T-cell (primary cell): ENCODE data around the gene CDC45. TPM values are rescaled to one million over a fixed set of nuclear protein-coding genes. Genes with fewer than 3 reads are reported as not detected.

Experiments
- ATAC-seq, 4 experiments: fragments of 200-7000 bp in 3 of 4; fragments of 150-1000 bp in 1 of 4; cut with Tn5 transposase; replicated peaks in 1 of 4; 1 replicate in 3 of 4; 2 replicates in 1 of 4; pipeline ENCODE4 v1.10.0; 2021; ENCODE audit warnings: moderate library complexity in 3 of 4, mild to moderate bottlenecking in 2 of 4, moderate number of reproducible peaks in 1 of 4
- CTCF ChIA-PET, 2 donors: fragments of 300-600 bp; sonication (Branson Sonifier 250); formaldehyde crosslinking; loops; one replicate each; lab custom pipeline; 2022; ENCODE audit warnings: antibody characterized with exemption in 2 of 2; lab: Charles Lee
- POLR2A ChIA-PET, 2 donors: fragments of 300-600 bp; sonication (Branson Sonifier 250); formaldehyde crosslinking; loops; one replicate each; lab custom pipeline; 2022; ENCODE audit warnings: antibody characterized with exemption in 2 of 2; lab: Charles Lee
- DNase-seq, 35 experiments: peaks; one replicate each; pipeline versions ENCODE4 v3.0.0 to v3.0.0-alpha.2; 2013 to 2023
- H3K27ac ChIP-seq: one replicate; pipeline ENCODE4 v1.5.1; 2013; ENCODE audit warnings: low read length
- H3K27me3 ChIP-seq, 2 experiments: replicated peaks in 1 of 2; 1 replicate in 1 of 2; 2 replicates in 1 of 2; pipeline versions ENCODE4 v1.6.1 to v1.7.0; 2013; ENCODE audit warnings: low read length in 1 of 2, mixed read lengths in 1 of 2; ENCODE audit not compliant: control insufficient read depth in 2 of 2, insufficient read depth in 2 of 2; ENCODE audit errors: extremely low read depth in 1 of 2
- H3K36me3 ChIP-seq, 2 donors: 1 replicate in 1 of 2; 2 replicates in 1 of 2; pipeline versions ENCODE4 v1.6.1 to v1.7.0; 2013; ENCODE audit warnings: low read length in 1 of 2; ENCODE audit not compliant: control insufficient read depth in 2 of 2, insufficient read depth in 1 of 2; ENCODE audit errors: extremely low read depth in 1 of 2
- H3K4me1 ChIP-seq, 2 experiments: 1 replicate in 1 of 2; 2 replicates in 1 of 2; pipeline versions ENCODE4 v1.6.1 to v1.7.0; 2013; ENCODE audit warnings: low read length in 2 of 2, mixed read lengths in 1 of 2; ENCODE audit not compliant: insufficient read depth in 2 of 2, control insufficient read depth in 1 of 2; ENCODE audit errors: extremely low read depth in 1 of 2
- H3K4me3 ChIP-seq, 2 donors: 1 replicate in 1 of 2; 2 replicates in 1 of 2; pipeline versions ENCODE4 v1.5.1 to v1.7.0; 2013; ENCODE audit warnings: mild to moderate bottlenecking in 2 of 2, low read length in 1 of 2, moderate library complexity in 1 of 2; ENCODE audit not compliant: control insufficient read depth in 1 of 2; ENCODE audit errors: extremely low read depth in 1 of 2
- H3K9me3 ChIP-seq: 2 replicates; pipeline ENCODE4 v1.7.0; 2013
- H3K27ac Mint-ChIP-seq, 2 donors: one replicate each; pipeline ENCODE4 v1.8.0; 2020 to 2021; ENCODE audit warnings: mild to moderate bottlenecking in 2 of 2, mixed read lengths in 2 of 2
- H3K27me3 Mint-ChIP-seq, 2 donors: one replicate each; pipeline ENCODE4 v1.8.0; 2021 to 2022; ENCODE audit warnings: mixed read lengths in 2 of 2
- H3K36me3 Mint-ChIP-seq: one replicate; pipeline ENCODE4 v1.8.0; 2021; ENCODE audit warnings: mixed read lengths
- H3K4me1 Mint-ChIP-seq, 3 donors: one replicate each; pipeline ENCODE4 v1.8.0; 2020 to 2022; ENCODE audit warnings: mixed read lengths in 3 of 3, mild to moderate bottlenecking in 1 of 3
- H3K4me3 Mint-ChIP-seq, 3 donors: one replicate each; pipeline ENCODE4 v1.8.0; 2020 to 2022; ENCODE audit warnings: mild to moderate bottlenecking in 3 of 3, mixed read lengths in 3 of 3, moderate library complexity in 3 of 3
- H3K9me3 Mint-ChIP-seq, 3 donors: one replicate each; pipeline ENCODE4 v1.8.0; 2020 to 2022; ENCODE audit warnings: mixed read lengths in 3 of 3
- WGBS: methylation state at CpG from one replicate; pipeline ENCODE4 v1.1.5; 2013; ENCODE audit warnings: missing lambda C conversion rate; ENCODE audit not compliant: insufficient coverage; 5-methylcytosine and 5-hydroxymethylcytosine counted together
- total RNA-seq, 35 experiments: library from RNA in 6 of 35; stranded (reverse) in 6 of 35; fragments of 120-200 nt in 1 of 35; gene quantifications; one replicate each; pipeline versions ENCODE4 v1.2.1 to v1.2.4 and lab custom pipeline; 2013 to 2026

CDC45 gene
- total RNA-seq, 5 donors from 2014 or later (not counting 1 experiment from before 2014, with no cell fraction given), result 0.56 to 2.7 (median 2.2) TPM

- H3K4me1 Mint-ChIP-seq, result no peaks in the 10 kb centered on the region
- no peaks in the 10 kb centered on the region for H3K36me3 ChIP-seq
- H3K27me3 Mint-ChIP-seq, result peaks cover 0 to 9% of the 10 kb centered on the region in 2 donors
- H3K27ac ChIP-seq, result no peak overlapping the region
- peaks cover 0 to 17% of the 10 kb centered on the region in 2 experiments for H3K27me3 ChIP-seq
- CTCF ChIA-PET, result no interaction called here
- DNase-seq (no peak), ATAC-seq (no peak)
- no peaks in the 10 kb centered on the region for H3K36me3 Mint-ChIP-seq
- H3K27ac Mint-ChIP-seq, result no peak overlapping the region
- H3K9me3 ChIP-seq, result no peaks in the 10 kb centered on the region
- WGBS, result 100% methylated on average over 1 of the region's 8 CpGs
- H3K4me3 Mint-ChIP-seq, result no peak overlapping the region
- no peak overlapping the region for H3K4me3 ChIP-seq
- H3K9me3 Mint-ChIP-seq, result no peaks in the 10 kb centered on the region
- H3K4me1 ChIP-seq, result no peaks in the 10 kb centered on the region
- POLR2A ChIA-PET, result no interaction called here
Measured at GRCh38 chr22:19533049-19533626, 53.4 kb downstream of the CDC45 start.

GRCh38 chr22:19533857-19534256, 54.1 kb downstream of the CDC45 start:
- Mint-ChIP-seq H3K27ac (no peak overlapping the region), H3K4me3 (no peak overlapping the region), H3K9me3 (no peaks in the 10 kb centered on the region), H3K36me3 (no peaks in the 10 kb centered on the region), H3K4me1 (no peaks in the 10 kb centered on the region), H3K27me3 (peaks cover 0 to 7% of the 10 kb centered on the region in 2 donors)
- Histone ChIP-seq H3K9me3 (no peaks in the 10 kb centered on the region), H3K27me3 (peaks cover 0 to 15% of the 10 kb centered on the region in 2 experiments), H3K4me1 (no peaks in the 10 kb centered on the region), H3K36me3 (no peaks in the 10 kb centered on the region), H3K4me3 (no peak overlapping the region), H3K27ac (no peak overlapping the region)
- no peak for ATAC-seq
- CTCF ChIA-PET, result no interaction called here
- POLR2A ChIA-PET, result no interaction called here
- DNase-seq, result no peak

- DNase-seq (no peak), ATAC-seq (no peak)
- WGBS, result no CpG with 5 or more reads among the region's 3 CpGs
- ChIA-PET POLR2A (no interaction called here), CTCF (no interaction called here)
- H3K9me3 ChIP-seq, result no peaks in the 10 kb centered on the region
- no peaks in the 10 kb centered on the region for H3K4me1 Mint-ChIP-seq
- no peaks in the 10 kb centered on the region for H3K36me3 Mint-ChIP-seq
- H3K9me3 Mint-ChIP-seq, result no peaks in the 10 kb centered on the region
- H3K4me1 ChIP-seq, result no peaks in the 10 kb centered on the region
- H3K27me3 ChIP-seq, result peaks cover 0 to 10% of the 10 kb centered on the region in 2 experiments
- no peak overlapping the region for H3K27ac ChIP-seq
- peaks cover 0 to 8% of the 10 kb centered on the region in 2 donors for H3K27me3 Mint-ChIP-seq
- H3K27ac Mint-ChIP-seq, result no peak overlapping the region
- H3K4me3 Mint-ChIP-seq, result no peak overlapping the region
- no peaks in the 10 kb centered on the region for H3K36me3 ChIP-seq
- no peak overlapping the region for H3K4me3 ChIP-seq
Measured at GRCh38 chr22:19535001-19535400, 55.3 kb downstream of the CDC45 start.

- H3K9me3 Mint-ChIP-seq, result no peaks in the 10 kb centered on the region
- H3K9me3 ChIP-seq, result no peaks in the 10 kb centered on the region
- H3K4me3 Mint-ChIP-seq, result no peak overlapping the region
- H3K27me3 ChIP-seq, result peaks cover 0 to 6% of the 10 kb centered on the region in 2 experiments
- no peaks in the 10 kb centered on the region for H3K4me1 Mint-ChIP-seq
- DNase-seq, result no peak
- ChIA-PET POLR2A (interaction anchor here in 1 of 2 donors (0.7 kb wide), 1 partner anchor 463 kb away, joined by 4 read pairs; no protein-coding TSS in a partner anchor), CTCF (no interaction called here)
- no peak overlapping the region for H3K27ac Mint-ChIP-seq
- H3K27ac ChIP-seq, result no peak overlapping the region
- no CpG with 5 or more reads among the region's 9 CpGs for WGBS
- ATAC-seq, result no peak
- H3K4me1 ChIP-seq, result no peaks in the 10 kb centered on the region
- no peak overlapping the region for H3K4me3 ChIP-seq
- no peaks in the 10 kb centered on the region for H3K36me3 Mint-ChIP-seq
- H3K27me3 Mint-ChIP-seq, result peaks cover 0 to 8% of the 10 kb centered on the region in 2 donors
- no peaks in the 10 kb centered on the region for H3K36me3 ChIP-seq
Measured at GRCh38 chr22:19536564-19536963, 56.8 kb downstream of the CDC45 start.

GRCh38 chr22:19537941-19538488, 58.3 kb downstream of the CDC45 start:
- 100% methylated on average over 1 of the region's 5 CpGs for WGBS
- Mint-ChIP-seq H3K27ac (no peak overlapping the region), H3K4me1 (no peaks in the 10 kb centered on the region), H3K9me3 (no peaks in the 10 kb centered on the region), H3K36me3 (no peaks in the 10 kb centered on the region), H3K27me3 (peaks cover 0 to 5% of the 10 kb centered on the region in 2 donors), H3K4me3 (no peak overlapping the region)
- H3K36me3 ChIP-seq, result no peaks in the 10 kb centered on the region
- CTCF ChIA-PET, result no interaction called here
- H3K27ac ChIP-seq, result no peak overlapping the region
- H3K27me3 ChIP-seq, result peaks cover 0 to 6% of the 10 kb centered on the region in 2 experiments
- H3K4me3 ChIP-seq, result no peak overlapping the region
- POLR2A ChIA-PET, result interaction anchor here in 1 of 2 donors (0.6 to 0.7 kb wide), 3 partner anchors 11 to 57 kb away, joined by 3 to 14 read pairs (median 4); no protein-coding TSS in a partner anchor
- no peaks in the 10 kb centered on the region for H3K4me1 ChIP-seq
- DNase-seq (no peak), ATAC-seq (no peak)
- H3K9me3 ChIP-seq, result no peaks in the 10 kb centered on the region

- no peak overlapping the region for H3K4me3 Mint-ChIP-seq
- H3K4me3 ChIP-seq, result no peak overlapping the region
- no peak overlapping the region for H3K27ac Mint-ChIP-seq
- H3K4me1 Mint-ChIP-seq, result no peaks in the 10 kb centered on the region
- H3K27me3 ChIP-seq, result peaks cover 0 to 13% of the 10 kb centered on the region in 2 experiments
- CTCF ChIA-PET, result no interaction called here
- H3K36me3 ChIP-seq, result no peaks in the 10 kb centered on the region
- ATAC-seq, result no peak
- POLR2A ChIA-PET, result no interaction called here
- H3K9me3 Mint-ChIP-seq, result no peaks in the 10 kb centered on the region
- H3K9me3 ChIP-seq, result no peaks in the 10 kb centered on the region
- H3K27me3 Mint-ChIP-seq, result peaks cover 0 to 9% of the 10 kb centered on the region in 2 donors
- no peak overlapping the region for H3K27ac ChIP-seq
- H3K36me3 Mint-ChIP-seq, result no peaks in the 10 kb centered on the region
- DNase-seq, result no peak
- no peaks in the 10 kb centered on the region for H3K4me1 ChIP-seq
Measured at GRCh38 chr22:19540394-19540793, 60.7 kb downstream of the CDC45 start.
